ENCODE results near the gene MOBP. TPM values are rescaled to one million over a fixed set of nuclear protein-coding genes. Genes with fewer than 3 reads are reported as not detected.
"Not testable (repeated sequence)": the region's sequence is repeated elsewhere in the genome, so short reads cannot be mapped to it uniquely, and the experiment has no call there.

MOBP gene
- total and polyA plus RNA-seq, 2 of the 4 experiments (the other 2 are of a cell fraction): not detected

DNA sequence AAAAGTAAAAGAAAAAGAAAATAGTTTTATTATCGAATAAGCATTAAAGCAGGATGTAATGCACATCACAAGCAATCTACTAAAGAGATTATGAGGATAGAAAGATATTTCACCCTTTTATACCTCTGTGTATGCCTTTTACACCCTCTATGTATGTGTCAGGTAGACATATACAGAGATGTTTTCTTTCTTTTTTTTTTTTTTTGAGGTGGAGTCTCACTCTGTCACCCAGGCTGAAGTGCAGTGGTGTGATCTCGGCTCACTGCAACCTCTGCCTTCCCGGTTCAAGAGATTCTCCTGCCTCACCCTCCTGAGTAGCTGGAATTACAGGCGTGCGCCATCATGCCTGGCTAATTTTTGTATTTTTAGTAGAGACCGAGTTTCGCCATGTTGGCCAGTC lies 13.6 kb upstream of the MOBP start:
- H4K5ac ChIP-seq (ENCODE audit: low read depth, low read length); H2AK9ac ChIP-seq (replicated peaks; ENCODE audit: low read depth, low read length, poor library complexity); H3K4me3 ChIP-seq (ENCODE audit: insufficient read depth, low read depth, low read length); H3K9me3 ChIP-seq (ENCODE audit: control insufficient read depth, insufficient read depth, low read length); H3K36me3 ChIP-seq (ENCODE audit: control insufficient read depth, insufficient read depth, low read length); H3K23ac ChIP-seq (ENCODE audit: low read depth, low read length); H3K18ac ChIP-seq (ENCODE audit: low read depth, low read length); H3K56ac ChIP-seq (ENCODE audit: extremely low read depth, insufficient read depth, low read length); H2AFZ ChIP-seq (replicated peaks; ENCODE audit: low read length, poor library complexity); CTCF ChIA-PET; H3K14ac ChIP-seq (replicated peaks; ENCODE audit: low read depth, low read length); H2BK20ac ChIP-seq (ENCODE audit: low read depth, low read length); H3K27me3 ChIP-seq (ENCODE audit: control insufficient read depth, insufficient read depth, low read length); in situ Hi-C loops (cut with MboI; ENCODE audit: low sequenced_read_pairs); H2BK15ac ChIP-seq (ENCODE audit: low read depth, low read length); intact Hi-C loops (cut with micrococcal nuclease); H4K20me1 ChIP-seq (ENCODE audit: insufficient read depth, low read length); DNase-seq; H3K27ac ChIP-seq (ENCODE audit: insufficient read depth, low read length); H4K8ac ChIP-seq (ENCODE audit: low read depth in 2 of 2, low read length in 2 of 2); H4K91ac ChIP-seq (ENCODE audit: insufficient read depth, low read depth, low read length); H3K9me1 ChIP-seq (ENCODE audit: insufficient read depth, low read length); H2BK5ac ChIP-seq (ENCODE audit: low read depth, low read length, poor library complexity, severe bottlenecking); POLR2A ChIA-PET (ENCODE audit: unreplicated experiment); H3K79me1 ChIP-seq (ENCODE audit: low read depth in 1 of 2, low read length in 2 of 2); ATAC-seq (ENCODE audit: low read depth); H3K4ac ChIP-seq (ENCODE audit: low read depth, low read length); H2BK120ac ChIP-seq (ENCODE audit: low read depth, low read length); H3K4me2 ChIP-seq (ENCODE audit: low read depth, low read length); dilution Hi-C loops (cut with HindIII; ENCODE audit: low sequenced_read_pairs, unreplicated experiment); H3K4me1 ChIP-seq (ENCODE audit: control insufficient read depth, insufficient read depth, low read length); H2AK5ac ChIP-seq (ENCODE audit: low read depth, low read length); H3K9ac ChIP-seq (ENCODE audit: low read depth, low read length); BruUV-seq (replicated peaks): not testable (repeated sequence)
- 80% methylated on average over 2 of the region's 7 CpGs; no CpG with 5 or more reads in 1 of the 2 experiments for WGBS, 2 experiments (ENCODE audit: extremely low coverage in 2 of 2, insufficient read length in 1 of 2)
